GM12878 (cell line): Measurements from ENCODE around the gene RDH5. TPM values are rescaled to one million over a fixed set of nuclear protein-coding genes. Genes with fewer than 3 reads are reported as not detected.

ENCODE experiments used
- ATAC-seq: fragments of 200-7000 bp; cut with Tn5 transposase; 3 replicates; pipeline ENCODE4 v1.9.1; 2020; ENCODE audit warnings: mild to moderate bottlenecking, moderate library complexity
- BruUV-seq: library from RNA; stranded (reverse); fragments of 400-500 nt; replicated peaks from 2 replicates; lab custom pipeline; 2021; lab: Mats Ljungman, UMichigan
- CTCF ChIA-PET: fragments of 300-600 bp; sonication (Branson Sonifier 250); formaldehyde crosslinking; extraction: SDS; loops from one replicate; lab custom pipeline; 2021; ENCODE audit warnings: inconsistent platforms; lab: Yijun Ruan, JAX
- POLR2A ChIA-PET: fragments of 350-600 bp; formaldehyde crosslinking; extraction: SDS; loops from one replicate; lab custom pipeline; 2021; ENCODE audit warnings: inconsistent platforms; lab: Charles Lee
- RAD21 ChIA-PET: fragments of 300-600 bp; sonication (Branson Sonifier 250); formaldehyde crosslinking; loops from one replicate; lab custom pipeline; 2023; ENCODE audit warnings: antibody characterized with exemption; ENCODE audit not compliant: unreplicated experiment; lab: Charles Lee
- SMC1A ChIA-PET: fragments of 300-600 bp; sonication (Branson Sonifier 250); formaldehyde crosslinking; loops from one replicate; lab custom pipeline; 2023; ENCODE audit not compliant: unreplicated experiment, uncharacterized antibody; lab: Charles Lee
- DNase-seq: peaks from one replicate; pipeline ENCODE4 v3.0.0-alpha.2; 2011; ENCODE audit warnings: low read depth, low spot score
- FAIRE-seq: peaks from 3 replicates; lab custom pipeline; 2011; peaks lifted over from hg19 to GRCh38; lab: Jason Lieb, UNC
- H2AFZ ChIP-seq: 2 replicates; pipeline ENCODE4 v1.6.0; 2011; ENCODE audit warnings: low read depth, low read length, control low read depth; ENCODE audit not compliant: control insufficient read depth
- H3K27ac ChIP-seq: 2 replicates; pipeline ENCODE4 v1.5.1; 2011; ENCODE audit warnings: control low read depth; ENCODE audit not compliant: control insufficient read depth, insufficient read depth
- H3K27me3 ChIP-seq, 2 experiments: replicated peaks in 1 of 2; 2 replicates each; pipeline versions ENCODE4 v1.6.0 to v1.6.1; 2011; ENCODE audit warnings: low read length in 1 of 2; ENCODE audit not compliant: control insufficient read depth in 2 of 2, insufficient read depth in 2 of 2
- H3K36me3 ChIP-seq, 2 experiments: 2 replicates each; pipeline ENCODE4 v1.5.1; 2011; ENCODE audit warnings: low read length in 1 of 2; ENCODE audit not compliant: control insufficient read depth in 2 of 2, insufficient read depth in 2 of 2
- H3K4me1 ChIP-seq: 2 replicates; pipeline ENCODE4 v1.6.1; 2011; ENCODE audit warnings: mild to moderate bottlenecking, low read length, moderate library complexity, mixed read lengths; ENCODE audit not compliant: control insufficient read depth, insufficient read depth
- H3K4me2 ChIP-seq: 2 replicates; pipeline ENCODE4 v1.6.0; 2011; ENCODE audit warnings: control low read depth; ENCODE audit not compliant: control insufficient read depth, insufficient read depth
- H3K4me3 ChIP-seq: fragments of 200-600 bp; sonication (generic); 2 replicates; pipeline ENCODE4 v1.5.1; 2016
- H3K79me2 ChIP-seq: 2 replicates; pipeline ENCODE4 v1.6.0; 2011; ENCODE audit warnings: low read length; ENCODE audit not compliant: control insufficient read depth, insufficient read depth
- H3K9ac ChIP-seq: 2 replicates; pipeline ENCODE4 v1.8.0; 2011; ENCODE audit warnings: low read length, control low read depth, mixed read lengths; ENCODE audit not compliant: control insufficient read depth, insufficient read depth
- H3K9me3 ChIP-seq: replicated peaks from 3 replicates; pipeline ENCODE4 v1.5.1; 2011; ENCODE audit warnings: mild to moderate bottlenecking, low read length; ENCODE audit not compliant: control insufficient read depth, insufficient read depth
- H4K20me1 ChIP-seq: 2 replicates; pipeline ENCODE4 v1.6.0; 2011; ENCODE audit not compliant: control insufficient read depth, insufficient read depth
- ELK1 ChIP-seq: IDR thresholded peaks from 2 replicates; pipeline ENCODE4 v1.6.1; 2012; ENCODE audit warnings: low read depth, low read length, improper control_type of control experiment
- HSF1 ChIP-seq: fragments of 150-350 bp; IDR thresholded peaks from 2 replicates; pipeline ENCODE4 v1.6.1; 2014; ENCODE audit warnings: mild to moderate bottlenecking, low read depth, low read length
- IKZF1 ChIP-seq: fragments of 450-650 bp; conservative IDR thresholded peaks from 2 replicates; pipeline ENCODE4 v1.6.1; 2017; ENCODE audit warnings: antibody characterized with exemption, mild to moderate bottlenecking
- IRF5 ChIP-seq: fragments of 450-650 bp; IDR thresholded peaks from 2 replicates; pipeline ENCODE4 v1.6.1; 2017; ENCODE audit warnings: borderline replicate concordance
- NR2C2 ChIP-seq: IDR thresholded peaks from 2 replicates; pipeline ENCODE4 v1.6.1; 2011; ENCODE audit warnings: borderline replicate concordance, low read depth; ENCODE audit not compliant: control insufficient read depth, insufficient read length
- NRF1 ChIP-seq: conservative IDR thresholded peaks from 2 replicates; pipeline ENCODE4 v1.6.1; 2011; ENCODE audit warnings: mild to moderate bottlenecking, low read depth, low read length, improper control_type of control experiment
- PAX8 ChIP-seq: fragments of 450-650 bp; IDR thresholded peaks from 2 replicates; pipeline ENCODE4 v1.6.1; 2017; ENCODE audit warnings: mild to moderate bottlenecking, moderate library complexity
- PKNOX1 ChIP-seq: fragments of 450-650 bp; IDR thresholded peaks from 2 replicates; pipeline ENCODE4 v1.6.1; 2016; ENCODE audit warnings: mild to moderate bottlenecking
- RELB ChIP-seq: fragments of 450-650 bp; IDR thresholded peaks from 2 replicates; pipeline ENCODE4 v1.6.1; 2017; ENCODE audit warnings: low read depth, mild to moderate bottlenecking, moderate library complexity
- SP1 ChIP-seq: IDR thresholded peaks from one replicate; pipeline ENCODE4 v1.6.1; 2011; ENCODE audit warnings: low read depth, low read length
- TCF12 ChIP-seq: IDR thresholded peaks from 2 replicates; pipeline ENCODE4 v1.6.1; 2011; ENCODE audit warnings: low read depth, mild to moderate bottlenecking, low read length
- TCF3 ChIP-seq: IDR thresholded peaks from 2 replicates; pipeline ENCODE4 v1.6.1; 2012; ENCODE audit warnings: low read depth, mild to moderate bottlenecking, low read length, borderline replicate concordance; ENCODE audit not compliant: insufficient read depth
- WGBS: methylation state at CpG from one replicate; pipeline ENCODE4 v1.1.6; 2016; ENCODE audit warnings: low lambda C conversion rate; ENCODE audit not compliant: insufficient replicate concordance, insufficient coverage; ENCODE audit errors: missing lambda C conversion rate; 5-methylcytosine and 5-hydroxymethylcytosine counted together
- in situ Hi-C: fragments of 300-500 bp; cut with MboI; formaldehyde crosslinking; loops from 9 replicates; pipeline ENCODE4 v1.14.3; 2018; ENCODE audit warnings: mixed read lengths
- intact Hi-C: fragments of 100-400 bp; cut with micrococcal nuclease; formaldehyde crosslinking; loops from one replicate; pipeline ENCODE4 v1.14.2; 2022; ENCODE audit not compliant: unreplicated experiment
- polyA plus RNA-seq, 11 experiments: library from polyadenylated mRNA; depleted of rRNA in 4 of 11; unstranded in 6 of 11; stranded (reverse) in 5 of 11; fragments of >200 nt; fragmentation: Nextera tagmentation in 4 of 11; fragmentation: Illumina TruSeq in 1 of 11; extraction: Ambion mirVana in 4 of 11; extraction: Trizol in 1 of 11; gene quantifications; 1 replicate in 1 of 11; 2 replicates in 10 of 11; pipeline versions ENCODE4 v1.2.1 to v1.2.3, GENCODE V29; 2011 to 2016; ENCODE audit warnings: inconsistent platforms in 2 of 11, missing spikeins in 2 of 11, low read depth in 1 of 11
- total RNA-seq, 4 experiments: library from RNA; depleted of rRNA in 3 of 4; stranded (reverse); fragments of >200 nt in 3 of 4; fragmentation: Illumina TruSeq in 1 of 4; extraction: Trizol in 1 of 4; gene quantifications; 2 replicates each; pipeline versions ENCODE4 v1.2.1 to v1.2.3, GENCODE V29; 2013 to 2021

The RDH5 gene
- total and polyA plus RNA-seq, 10 of the 15 experiments (the other 5 are each of a cell fraction or from before 2014, with no cell fraction given), result 2.6 to 11.6 (median 7.3) TPM

GRCh38 chr12:55700255-55701018 lies 19.8 kb upstream of the RDH5 start (continued):
- TF ChIP-seq NR2C2 (no peak), TCF3 (no peak), ELK1 (no peak)
- TF ChIP-seq, all 136 proteins: peak for 0

- TF ChIP-seq RELB, result no peak
- TF ChIP-seq PKNOX1, result no peak
- no peak for TF ChIP-seq ELK1
- no peak for TF ChIP-seq SP1
- TF ChIP-seq IKZF1, result no peak
- no peak for TF ChIP-seq IRF5
- TF ChIP-seq HSF1, result no peak
- TF ChIP-seq PAX8, result no peak
- no peak for TF ChIP-seq TCF12
- no peak for TF ChIP-seq NRF1
- no peaks in the 10 kb centered on the region for H3K79me2 ChIP-seq
- no peaks in the 10 kb centered on the region for H4K20me1 ChIP-seq
- POLR2A ChIA-PET, result no interaction called here
- no peak for ATAC-seq
- no peak overlapping the region for H3K4me2 ChIP-seq
- DNase-seq, result no peak
- no peaks in the 10 kb centered on the region for H3K36me3 ChIP-seq
- WGBS, result 61% methylated on average over 8 of the region's 8 CpGs
- H3K27ac ChIP-seq, result no peak overlapping the region
- in situ Hi-C loops, result no loop called here
- RAD21 ChIA-PET, result no interaction called here
- CTCF ChIA-PET, result no interaction called here
- H3K9me3 ChIP-seq, result no peaks in the 10 kb centered on the region
- no peak for FAIRE-seq
- intact Hi-C loops, result no loop called here
- H3K9ac ChIP-seq, result no peak overlapping the region
- SMC1A ChIA-PET, result no interaction called here
- H2AFZ ChIP-seq, result no peak overlapping the region
- H3K4me1 ChIP-seq, result no peaks in the 10 kb centered on the region
- H3K27me3 ChIP-seq, result peaks cover 0 to 3% of the 10 kb centered on the region in 2 experiments; a peak in 2 of 4 replicates
- BruUV-seq, result no TSS peak
- no peak overlapping the region for H3K4me3 ChIP-seq
Measured at GRCh38 chr12:55702861-55703260, 17.3 kb upstream of the RDH5 start.
